ENCODE results near the gene CASP14.
A peak's percentile ranks its signal among the peaks of the same experiment; 100 is the strongest.
"Not testable (repeated sequence)": the region's sequence is repeated elsewhere in the genome, so short reads cannot be mapped to it uniquely, and the experiment has no call there.

CASP14 gene

GRCh38 chr19:15048885-15049541 is at the start of gene CASP14:
TSS of gene CASP14 (plus strand) at chr19:15049480. CDS start at chr19:15052252, 2,772 bp downstream.
- no peak for DNase-seq (ENCODE audit: low spot score)

DNA sequence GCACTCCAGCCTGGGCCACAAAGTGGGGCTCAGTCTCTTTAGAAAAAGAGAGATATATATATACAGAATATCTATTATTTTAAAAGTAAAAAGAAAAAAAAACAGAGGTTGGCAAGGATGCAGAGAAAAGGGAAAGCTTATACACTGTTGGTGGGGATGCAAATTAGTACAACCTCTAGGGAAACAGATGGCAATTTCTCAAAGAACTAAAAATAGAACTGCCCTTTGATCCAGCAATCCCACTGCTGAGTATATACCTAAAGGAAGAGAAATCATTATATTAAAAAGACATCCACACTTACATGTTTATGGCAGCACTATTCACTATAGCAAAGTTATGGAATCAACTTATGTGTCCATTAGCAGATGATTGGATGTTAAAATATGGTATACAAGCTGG is 41.0 kb upstream of the CASP14 start:
- DNase-seq (ENCODE audit: low spot score) = no peak

- peak; percentile 70 for DNase-seq (ENCODE audit: low spot score)
These were observed 38.6 kb upstream of the CASP14 start for GRCh38 chr19:15010501-15011300.

DNA sequence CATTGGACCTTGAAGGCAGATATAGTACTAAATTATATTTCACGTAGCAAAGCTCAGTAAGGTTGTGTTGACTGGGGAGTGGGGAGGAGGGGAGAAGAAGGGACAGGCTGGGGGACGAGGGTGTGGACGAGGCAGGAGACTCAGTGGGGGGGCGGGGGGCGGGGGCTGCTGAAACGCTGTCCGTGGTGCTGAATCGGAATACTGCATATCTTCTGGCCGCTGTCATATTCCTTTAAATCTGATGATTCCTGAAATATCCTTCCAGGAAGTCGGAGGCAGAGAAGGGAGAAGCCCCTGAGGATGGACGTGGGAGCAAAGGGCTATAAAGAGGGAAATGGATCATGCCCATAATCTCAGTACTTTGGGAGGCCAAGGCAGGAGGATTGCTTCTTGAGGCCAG is 34.7 kb upstream of the CASP14 start:
- DNase-seq (ENCODE audit: low spot score) = peak; percentile 64

- DNase-seq (ENCODE audit: low spot score) = peak; percentile 65
These were observed 33.2 kb upstream of the CASP14 start for GRCh38 chr19:15015946-15016542.

GRCh38 chr19:15018836-15019235 is 30.4 kb upstream of the CASP14 start:
- not testable (repeated sequence) for DNase-seq (ENCODE audit: low spot score)

DNA sequence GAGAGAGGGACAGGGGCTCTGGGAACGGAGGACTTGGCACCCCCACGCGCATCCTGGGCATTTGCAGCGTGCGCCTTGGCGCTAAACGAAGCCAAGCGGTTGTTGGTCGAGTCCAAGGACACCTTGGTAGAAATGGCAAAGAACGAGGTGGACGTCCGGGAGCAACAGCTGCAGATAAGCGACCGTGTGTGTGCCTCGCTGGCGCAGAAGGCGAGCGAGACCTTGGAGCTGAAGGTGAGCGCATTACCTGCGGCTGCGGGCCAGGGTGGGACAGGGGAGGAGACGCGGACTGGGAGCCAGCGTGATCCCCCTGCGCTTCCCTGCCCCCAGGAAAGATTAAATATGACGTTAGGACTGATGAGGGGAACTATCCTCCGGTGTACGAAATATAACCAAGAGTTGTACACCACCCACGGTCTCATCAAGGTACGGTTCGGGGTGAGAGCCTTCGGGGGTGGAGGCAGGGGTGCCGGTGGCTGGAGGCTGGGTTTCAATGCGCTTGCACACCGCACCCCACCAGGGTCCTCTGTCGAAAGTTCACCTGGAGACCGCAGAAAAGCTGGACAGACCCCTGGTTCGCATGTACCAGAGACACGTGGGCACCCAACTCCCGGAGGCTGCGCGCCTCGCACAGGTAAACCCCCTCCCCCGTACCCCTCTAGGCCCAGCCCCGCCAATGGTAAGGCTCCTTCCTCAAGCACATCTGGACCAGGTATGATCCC is 27.8 kb upstream of the CASP14 start:
- no peak for DNase-seq (ENCODE audit: low spot score)

DNA sequence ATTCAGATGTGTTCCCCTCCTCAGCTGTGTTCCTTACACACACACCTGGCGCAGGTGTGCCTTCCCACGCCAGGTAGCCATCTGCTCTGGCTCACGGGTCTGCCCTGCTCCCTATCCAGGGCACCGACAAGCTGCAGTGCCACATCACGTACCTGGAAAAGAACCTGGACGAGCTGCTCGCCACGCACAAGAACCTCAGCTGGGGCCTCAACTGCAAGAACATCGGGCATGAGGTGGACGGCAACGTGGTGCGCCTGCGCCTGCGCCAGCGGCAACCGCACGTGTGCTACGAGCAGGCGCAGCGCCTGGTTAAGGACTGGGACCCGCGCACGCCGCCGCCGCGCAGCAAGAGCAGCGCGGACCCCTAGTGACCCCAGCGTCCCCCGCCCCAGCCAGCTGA is 26.5 kb upstream of the CASP14 start:
- no peak for DNase-seq (ENCODE audit: low spot score)

- DNase-seq (ENCODE audit: low spot score) = no peak
These were observed 24.1 kb upstream of the CASP14 start for GRCh38 chr19:15025217-15025616.

GRCh38 chr19:15028490-15028889 is 20.8 kb upstream of the CASP14 start:
- no peak for DNase-seq (ENCODE audit: low spot score)

DNA sequence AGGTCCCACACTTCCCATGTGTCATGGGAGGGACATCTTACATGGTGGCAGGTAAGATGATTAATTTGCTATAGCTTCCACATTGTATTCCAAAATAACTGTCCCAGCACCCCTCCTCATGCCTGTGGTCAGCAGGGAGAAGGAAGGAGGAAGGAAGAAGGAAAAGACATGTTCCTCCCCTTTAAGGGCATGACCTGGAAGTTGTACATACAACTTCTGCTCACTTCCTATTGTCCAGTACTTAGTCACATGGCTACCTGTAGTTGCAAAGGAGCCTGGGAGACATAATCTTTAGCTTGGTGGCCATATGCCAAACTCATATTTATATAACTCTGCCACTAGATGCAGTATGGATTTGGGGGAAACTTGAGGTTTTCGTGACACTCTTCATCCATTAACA is 17.6 kb upstream of the CASP14 start:
- DNase-seq (ENCODE audit: low spot score) = no peak

- no peak for DNase-seq (ENCODE audit: low spot score)
These were observed 13.4 kb upstream of the CASP14 start for GRCh38 chr19:15035795-15036311.

GRCh38 chr19:15037586-15037985 is 11.7 kb upstream of the CASP14 start:
- DNase-seq (ENCODE audit: low spot score) = no peak

GRCh38 chr19:15038294-15038693 is 11.0 kb upstream of the CASP14 start:
- DNase-seq (ENCODE audit: low spot score) = no peak

GRCh38 chr19:15042003-15042402 is 7.3 kb upstream of the CASP14 start:
- no peak for DNase-seq (ENCODE audit: low spot score)

DNA sequence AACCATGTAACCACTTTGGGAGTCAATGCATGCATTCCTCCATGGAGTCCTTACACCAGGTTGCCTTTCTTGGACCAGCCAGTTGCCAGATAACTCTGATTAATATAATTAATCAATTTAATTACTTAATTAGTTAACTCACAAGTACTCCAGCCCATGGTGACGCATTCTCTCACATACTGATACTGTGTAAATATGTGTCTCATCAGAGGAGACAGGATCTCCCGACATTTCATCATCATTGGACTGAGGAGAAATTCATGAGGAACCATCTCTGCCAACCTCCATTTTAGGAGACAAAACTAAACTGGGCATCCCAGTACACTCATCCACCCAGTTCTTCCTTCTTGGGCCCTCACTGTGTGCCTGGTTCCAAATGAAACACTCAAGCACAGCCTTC is 6.5 kb upstream of the CASP14 start:
- DNase-seq (ENCODE audit: low spot score) = no peak

DNA sequence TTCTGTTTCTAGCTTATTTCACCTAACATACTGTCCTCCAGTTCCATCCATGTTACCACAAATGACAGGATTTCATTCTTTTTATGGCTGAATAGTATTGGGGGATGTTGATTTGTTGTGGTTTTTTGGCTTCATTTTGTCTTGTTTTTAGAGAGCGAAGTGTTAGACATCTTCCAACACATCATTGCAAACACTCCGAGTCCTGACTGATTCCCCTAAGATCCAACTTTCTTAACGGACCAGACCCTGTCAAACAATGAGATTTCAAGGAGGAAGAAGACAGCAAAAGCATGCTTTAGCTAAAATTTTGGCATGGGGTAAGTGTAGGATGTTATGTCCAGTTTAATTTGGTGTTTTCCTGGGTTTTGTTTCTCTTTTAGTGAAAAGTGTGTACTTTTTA is 3.8 kb upstream of the CASP14 start:
- DNase-seq (ENCODE audit: low spot score) = no peak

GRCh38 chr19:15047680-15048079 is 1.6 kb upstream of the CASP14 start:
- no peak for DNase-seq (ENCODE audit: low spot score)

GRCh38 chr19:15048128-15048527 is 1.2 kb upstream of the CASP14 start:
- DNase-seq (ENCODE audit: low spot score) = no peak

DNA sequence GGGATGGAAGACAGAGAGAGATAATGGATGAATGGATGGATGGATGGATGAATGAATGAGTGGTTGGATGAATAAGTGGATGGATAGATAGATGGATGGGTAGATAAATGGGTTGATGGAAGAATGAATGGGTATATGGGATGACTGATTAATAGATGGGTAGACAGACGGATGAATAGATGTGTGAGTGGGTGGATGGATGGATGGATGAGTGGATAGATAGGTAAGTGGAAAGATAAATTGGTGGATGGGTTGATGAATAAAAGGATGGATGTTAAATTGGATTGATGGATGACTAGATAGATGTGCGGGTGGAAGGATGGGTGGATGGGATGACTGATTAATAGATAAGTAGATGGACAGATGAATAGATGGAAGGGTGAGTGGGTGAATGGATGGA is 1.4 kb downstream of the CASP14 start:
- no peak for DNase-seq (ENCODE audit: low spot score)

- no peak for DNase-seq (ENCODE audit: low spot score)
These were observed 12.8 kb downstream of the CASP14 start for GRCh38 chr19:15062036-15062435.

DNA sequence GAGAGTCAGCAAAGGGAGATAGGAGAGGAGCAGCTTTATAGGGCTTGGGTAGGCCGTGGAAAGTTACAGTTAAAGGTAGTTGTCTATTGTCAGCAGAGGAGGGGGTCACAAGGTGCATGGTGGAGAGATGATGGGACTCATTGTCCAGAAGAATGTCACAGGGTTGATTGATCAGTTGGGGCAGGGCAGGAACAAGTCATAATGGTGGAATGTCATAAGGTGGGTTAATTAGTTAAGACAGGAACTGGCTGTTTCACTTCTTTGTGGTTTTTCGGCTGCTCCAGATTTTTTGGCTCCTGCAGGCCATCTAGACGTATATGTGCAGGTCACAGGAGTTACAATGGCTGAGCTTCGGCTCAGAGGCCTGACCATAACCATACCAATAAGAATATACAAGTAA is 21.1 kb downstream of the CASP14 start:
- not testable (repeated sequence) for DNase-seq (ENCODE audit: low spot score)

All from ecto neural progenitor cell (in vitro differentiated cells).